Heart left ventricle (tissue), 13 donors: ENCODE results near the gene IFT27.

Experiments
- POLR2A ChIP-seq, 2 donors: fragments of 450-650 bp; IDR thresholded peaks; one replicate each; pipeline ENCODE4 v1.6.1; 2017; ENCODE audit warnings: antibody characterized with exemption in 2 of 2, mild to moderate bottlenecking in 2 of 2, moderate library complexity in 2 of 2
- TF ChIP-seq, protein P1 (sequence below), 12 donors: fragments of 200-600 bp; sonication (generic) in 4 of 12; IDR thresholded peaks; one replicate each; pipeline versions ENCODE4 v1.5.0 to v1.8.0; 2018 to 2022; ENCODE audit warnings: antibody characterized with exemption in 12 of 12, mild to moderate bottlenecking in 5 of 12
- donor health status: ischemic (EF 13 %, LVEDD 7.1; RV severe dilation, severe dysfunction).
- donor health status: DM: no; HTN: yes; CAD: no.
- donor health status: DM: no; HTN: no; CAD: no.
- donor health status: ischemic (EF 25% LVEDD 6.9; RV normal size, moderate dysfunction).
- donor health status: ischemic (EF 25% LVEDD 5.7; RV mildly dilated, moderate dysfunction).
- donor health status: ischemic (EF 35%, LVEDD 5.7; RV mildly dilated, moderate dysfunction).
- donor health status: nonischemic (EF 11% LVEDD 7.7; RV severe dilation, severe dysfunction).
- donor health status: DM: yes; HTN: yes; CAD: no.
- donor health status: PGD.
- donor health status: ischemic (EF 29% LVEDD 5.4; RV normal size, mild dysfunction).
- donor health status: nonischemic (EF 23%, LVEDD 6.1; RV moderate dilation, normal function).

DNA sequence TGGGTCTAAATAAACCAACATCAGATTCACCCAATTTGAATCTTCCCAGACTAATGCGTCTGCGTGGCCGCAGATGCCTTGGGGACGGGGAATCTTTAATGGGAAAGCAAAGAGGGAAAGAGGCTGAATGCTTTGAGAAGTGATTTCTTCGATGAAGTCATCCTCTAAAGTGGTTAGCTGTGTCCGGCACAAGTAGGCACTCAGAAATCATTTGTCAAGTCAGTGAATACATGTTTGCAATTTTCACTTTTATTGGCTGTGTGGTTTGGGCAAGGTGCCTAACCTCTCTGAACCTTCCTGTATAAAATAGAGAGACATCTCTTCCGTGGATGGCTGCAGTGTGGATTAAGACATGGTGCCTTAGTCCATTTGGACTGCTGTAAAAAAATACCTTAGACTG is 19.7 kb upstream of the IFT27 start:
- no peak for TF ChIP-seq POLR2A (IDR thresholded peaks at IDR 0.05)
- TF ChIP-seq, protein P1, sequence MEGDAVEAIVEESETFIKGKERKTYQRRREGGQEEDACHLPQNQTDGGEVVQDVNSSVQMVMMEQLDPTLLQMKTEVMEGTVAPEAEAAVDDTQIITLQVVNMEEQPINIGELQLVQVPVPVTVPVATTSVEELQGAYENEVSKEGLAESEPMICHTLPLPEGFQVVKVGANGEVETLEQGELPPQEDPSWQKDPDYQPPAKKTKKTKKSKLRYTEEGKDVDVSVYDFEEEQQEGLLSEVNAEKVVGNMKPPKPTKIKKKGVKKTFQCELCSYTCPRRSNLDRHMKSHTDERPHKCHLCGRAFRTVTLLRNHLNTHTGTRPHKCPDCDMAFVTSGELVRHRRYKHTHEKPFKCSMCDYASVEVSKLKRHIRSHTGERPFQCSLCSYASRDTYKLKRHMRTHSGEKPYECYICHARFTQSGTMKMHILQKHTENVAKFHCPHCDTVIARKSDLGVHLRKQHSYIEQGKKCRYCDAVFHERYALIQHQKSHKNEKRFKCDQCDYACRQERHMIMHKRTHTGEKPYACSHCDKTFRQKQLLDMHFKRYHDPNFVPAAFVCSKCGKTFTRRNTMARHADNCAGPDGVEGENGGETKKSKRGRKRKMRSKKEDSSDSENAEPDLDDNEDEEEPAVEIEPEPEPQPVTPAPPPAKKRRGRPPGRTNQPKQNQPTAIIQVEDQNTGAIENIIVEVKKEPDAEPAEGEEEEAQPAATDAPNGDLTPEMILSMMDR (IDR thresholded peaks at IDR 0.05) = no peak
